GM12891 (cell line): Measurements from ENCODE around the gene ANO10.
"Not testable (repeated sequence)": the region's sequence is repeated elsewhere in the genome, so short reads cannot be mapped to it uniquely, and the experiment has no call there.

Experiments used
- PAX5 ChIP-seq: IDR thresholded peaks from 2 replicates; pipeline ENCODE4 v1.6.1; 2011; ENCODE audit warnings: low read length, moderate library complexity, mild to moderate bottlenecking; ENCODE audit not compliant: insufficient read depth, severe bottlenecking
- POLR2A ChIP-seq: IDR thresholded peaks from 2 replicates; pipeline ENCODE4 v1.6.1; 2011; ENCODE audit warnings: low read depth, low read length, control low read depth
- POLR2AphosphoS5 ChIP-seq: IDR thresholded peaks from 2 replicates; pipeline ENCODE4 v1.6.1; 2011; ENCODE audit warnings: low read depth, low read length, control low read depth
- TAF1 ChIP-seq: IDR thresholded peaks from 2 replicates; pipeline ENCODE4 v1.6.1; 2011; ENCODE audit warnings: low read depth, low read length, control low read depth

DNA sequence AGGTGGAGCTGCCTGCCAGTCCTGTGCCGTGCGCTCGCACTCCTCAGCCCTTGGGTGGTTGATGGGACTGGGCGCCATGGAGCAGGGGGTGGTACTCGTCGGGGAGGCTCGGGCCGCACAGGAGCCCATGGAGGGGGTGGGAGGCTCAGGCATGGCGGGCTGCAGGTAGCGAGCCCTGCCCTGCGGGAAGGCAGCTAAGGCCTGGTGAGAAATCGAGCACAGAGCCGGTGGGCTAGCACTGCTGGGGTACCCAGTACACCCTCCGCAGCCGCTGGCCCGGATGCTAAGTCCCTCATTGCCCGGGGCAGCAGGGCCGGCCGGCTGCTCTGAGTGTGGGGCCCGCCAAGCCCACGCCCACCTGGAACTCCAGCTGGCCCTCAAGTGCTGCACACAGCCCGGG, 34.6 kb upstream of the ANO10 start:
- TF ChIP-seq POLR2A, POLR2AphosphoS5, PAX5, TAF1: not testable (repeated sequence)
